GM12873 (cell line): ENCODE measurements around the gene SLIT3.

Experiments
- CTCF ChIP-seq: IDR thresholded peaks from 2 replicates; pipeline ENCODE4 v1.5.1; 2012; ENCODE audit warnings: low read depth, mild to moderate bottlenecking, moderate library complexity, low read length, control low read depth; ENCODE audit not compliant: insufficient read depth; ENCODE audit errors: missing control alignments

SLIT3 gene

GRCh38 chr5:169168280-169168679, 132.7 kb downstream of the SLIT3 start:
- no peak for TF ChIP-seq CTCF

- no peak for TF ChIP-seq CTCF
Observed at GRCh38 chr5:169166078-169166477, 134.9 kb downstream of the SLIT3 start.

- no peak for TF ChIP-seq CTCF
Observed at GRCh38 chr5:169165052-169165451, 135.9 kb downstream of the SLIT3 start.

GRCh38 chr5:169164481-169164925, 136.4 kb downstream of the SLIT3 start:
- no peak for TF ChIP-seq CTCF

- no peak for TF ChIP-seq CTCF
Observed at GRCh38 chr5:169162407-169162806, 138.5 kb downstream of the SLIT3 start.

GRCh38 chr5:169161022-169161680, 139.8 kb downstream of the SLIT3 start:
- no peak for TF ChIP-seq CTCF

- TF ChIP-seq CTCF = no peak
Observed at GRCh38 chr5:169160405-169160901, 140.5 kb downstream of the SLIT3 start.
